Vagina (tissue), 2 donors: ENCODE measurements around the gene PLAAT1. TPM values are rescaled to one million over a fixed set of nuclear protein-coding genes. Genes with fewer than 3 reads are reported as not detected.

Experiments
- DNase-seq, 2 donors: peaks; one replicate each; pipeline ENCODE4 v3.0.0-alpha.2; 2017; ENCODE audit errors: extremely low spot score in 2 of 2
- H3K27ac ChIP-seq: fragments of 200-600 bp; sonication (generic); one replicate; pipeline ENCODE4 v1.5.1; 2019
- H3K27me3 ChIP-seq: fragments of 200-600 bp; sonication (generic); one replicate; pipeline ENCODE4 v1.5.1; 2019
- H3K36me3 ChIP-seq, 2 donors: fragments of 200-600 bp; sonication (generic); one replicate each; pipeline ENCODE4 v1.5.1; 2017 to 2019
- H3K4me1 ChIP-seq: fragments of 200-600 bp; sonication (generic); one replicate; pipeline ENCODE4 v1.5.1; 2019
- H3K4me3 ChIP-seq, 2 donors: fragments of 200-600 bp; sonication (generic); 1 replicate in 1 of 2; 2 replicates in 1 of 2; pipeline ENCODE4 v1.5.1; 2016 to 2019
- H3K9me3 ChIP-seq: fragments of 200-600 bp; sonication (generic); one replicate; pipeline ENCODE4 v1.5.1; 2019
- POLR2A ChIP-seq, 2 donors: fragments of 450-650 bp; IDR thresholded peaks; one replicate each; pipeline ENCODE4 v1.6.1; 2017; ENCODE audit warnings: antibody characterized with exemption in 2 of 2, mild to moderate bottlenecking in 2 of 2, moderate library complexity in 2 of 2
- POLR2AphosphoS5 ChIP-seq, 2 donors: sonication (generic); formaldehyde crosslinking; IDR thresholded peaks; one replicate each; pipeline ENCODE4 v1.9.0; 2017; ENCODE audit warnings: antibody characterized with exemption in 2 of 2, mild to moderate bottlenecking in 2 of 2, low read depth in 1 of 2; ENCODE audit not compliant: insufficient read depth in 1 of 2
- intact Hi-C: fragments of 100-400 bp; cut with DNase I; formaldehyde crosslinking; loops from one replicate; pipeline ENCODE4 v1.15.1; 2023
- total RNA-seq: library from RNA; depleted of rRNA; stranded (reverse); fragments of >200 nt; gene quantifications from one replicate; pipeline ENCODE4 v1.2.3, GENCODE V29; 2016
- TF ChIP-seq, protein P1 (sequence below), 3 experiments: fragments of 450-650 bp in 2 of 3; fragments of 200-600 bp in 1 of 3; sonication (generic) in 1 of 3; IDR thresholded peaks; one replicate each; pipeline ENCODE4 v1.5.1; 2017 to 2019; ENCODE audit warnings: antibody characterized with exemption in 3 of 3, mild to moderate bottlenecking in 2 of 3, moderate library complexity in 2 of 3

Gene PLAAT1
- total RNA-seq, 1 donor from 2014 or later = not detected

- H3K4me3 ChIP-seq = no peak overlapping the region
- no peaks in the 10 kb centered on the region for H3K9me3 ChIP-seq
- intact Hi-C loops = no loop called here
- no peak overlapping the region for H3K27ac ChIP-seq
- DNase-seq = no peak
- TF ChIP-seq POLR2A (IDR thresholded peaks at IDR 0.05) = no peak
- TF ChIP-seq POLR2AphosphoS5 (IDR thresholded peaks at IDR 0.05; ENCODE audit: insufficient read depth in 1 of 2, low read depth in 1 of 2) = no peak
- TF ChIP-seq, protein P1, sequence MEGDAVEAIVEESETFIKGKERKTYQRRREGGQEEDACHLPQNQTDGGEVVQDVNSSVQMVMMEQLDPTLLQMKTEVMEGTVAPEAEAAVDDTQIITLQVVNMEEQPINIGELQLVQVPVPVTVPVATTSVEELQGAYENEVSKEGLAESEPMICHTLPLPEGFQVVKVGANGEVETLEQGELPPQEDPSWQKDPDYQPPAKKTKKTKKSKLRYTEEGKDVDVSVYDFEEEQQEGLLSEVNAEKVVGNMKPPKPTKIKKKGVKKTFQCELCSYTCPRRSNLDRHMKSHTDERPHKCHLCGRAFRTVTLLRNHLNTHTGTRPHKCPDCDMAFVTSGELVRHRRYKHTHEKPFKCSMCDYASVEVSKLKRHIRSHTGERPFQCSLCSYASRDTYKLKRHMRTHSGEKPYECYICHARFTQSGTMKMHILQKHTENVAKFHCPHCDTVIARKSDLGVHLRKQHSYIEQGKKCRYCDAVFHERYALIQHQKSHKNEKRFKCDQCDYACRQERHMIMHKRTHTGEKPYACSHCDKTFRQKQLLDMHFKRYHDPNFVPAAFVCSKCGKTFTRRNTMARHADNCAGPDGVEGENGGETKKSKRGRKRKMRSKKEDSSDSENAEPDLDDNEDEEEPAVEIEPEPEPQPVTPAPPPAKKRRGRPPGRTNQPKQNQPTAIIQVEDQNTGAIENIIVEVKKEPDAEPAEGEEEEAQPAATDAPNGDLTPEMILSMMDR (IDR thresholded peaks at IDR 0.05) = no peak
- no peaks in the 10 kb centered on the region for H3K36me3 ChIP-seq
- H3K27me3 ChIP-seq = no peaks in the 10 kb centered on the region
- H3K4me1 ChIP-seq = no peaks in the 10 kb centered on the region
These were observed 72.3 kb downstream of the PLAAT1 start for GRCh38 chr3:193313061-193313958.

GRCh38 chr3:193314161-193314560 is 73.1 kb downstream of the PLAAT1 start:
- Histone ChIP-seq H3K4me1 (no peaks in the 10 kb centered on the region), H3K4me3 (no peak overlapping the region), H3K27ac (no peak overlapping the region), H3K36me3 (no peaks in the 10 kb centered on the region), H3K27me3 (no peaks in the 10 kb centered on the region), H3K9me3 (no peaks in the 10 kb centered on the region)
- TF ChIP-seq POLR2AphosphoS5 (IDR thresholded peaks at IDR 0.05; ENCODE audit: insufficient read depth in 1 of 2, low read depth in 1 of 2) (no peak), POLR2A (IDR thresholded peaks at IDR 0.05) (no peak)
- TF ChIP-seq, protein P1 (IDR thresholded peaks at IDR 0.05) = no peak
- DNase-seq = no peak
- intact Hi-C loops = no loop called here

- no peaks in the 10 kb centered on the region for H3K27me3 ChIP-seq
- H3K9me3 ChIP-seq = no peaks in the 10 kb centered on the region
- no peak for DNase-seq
- no peaks in the 10 kb centered on the region for H3K4me1 ChIP-seq
- intact Hi-C loops = no loop called here
- H3K4me3 ChIP-seq = no peak overlapping the region
- no peaks in the 10 kb centered on the region for H3K36me3 ChIP-seq
- no peak overlapping the region for H3K27ac ChIP-seq
- TF ChIP-seq POLR2A (IDR thresholded peaks at IDR 0.05) (no peak), POLR2AphosphoS5 (IDR thresholded peaks at IDR 0.05; ENCODE audit: insufficient read depth in 1 of 2, low read depth in 1 of 2) (no peak)
- TF ChIP-seq, protein P1 (IDR thresholded peaks at IDR 0.05) = no peak
These were observed 76.8 kb downstream of the PLAAT1 start for GRCh38 chr3:193317682-193318300.

Other genes starting within 250 kb of the PLAAT1 start
- not detected for gene ATP13A5, start 137.5 kb downstream of the PLAAT1 start, total RNA-seq